HG03066 (cell line): ENCODE measurements around the gene KRT77.
"Not testable (repeated sequence)": the region's sequence is repeated elsewhere in the genome, so short reads cannot be mapped to it uniquely, and the experiment has no call there.

Source experiments
- ATAC-seq: cut with Tn5 transposase; IDR thresholded peaks from one replicate; pipeline ENCODE4 v1.9.1; 2021; ENCODE audit warnings: low read depth; ENCODE audit not compliant: unreplicated experiment

KRT77 gene

GRCh38 chr12:52703424-52703823 is at the start of gene KRT77:
Gene KRT77 (minus strand): TSS chr12:52703524. CDS start chr12:52703434, 90 bp downstream.
- no peak for ATAC-seq

GRCh38 chr12:52752516-52752915 is 49.2 kb upstream of the KRT77 start:
- ATAC-seq = no peak

- ATAC-seq = no peak
Observed at GRCh38 chr12:52751795-52752194, 48.5 kb upstream of the KRT77 start.

- not testable (repeated sequence) for ATAC-seq
Observed at GRCh38 chr12:52750532-52750931, 47.2 kb upstream of the KRT77 start.

- no peak for ATAC-seq
Observed at GRCh38 chr12:52749827-52750226, 46.5 kb upstream of the KRT77 start.

GRCh38 chr12:52748578-52748977 is 45.3 kb upstream of the KRT77 start:
- no peak for ATAC-seq

- no peak for ATAC-seq
Observed at GRCh38 chr12:52745554-52745953, 42.2 kb upstream of the KRT77 start.

GRCh38 chr12:52744493-52745156 is 41.3 kb upstream of the KRT77 start:
- no peak for ATAC-seq

GRCh38 chr12:52742822-52743457 is 39.6 kb upstream of the KRT77 start:
- ATAC-seq = no peak

- no peak for ATAC-seq
Observed at GRCh38 chr12:52742196-52742580, 38.9 kb upstream of the KRT77 start.

GRCh38 chr12:52741375-52742195 is 38.3 kb upstream of the KRT77 start:
- no peak for ATAC-seq

- ATAC-seq = no peak
Observed at GRCh38 chr12:52740584-52740983, 37.3 kb upstream of the KRT77 start.

GRCh38 chr12:52739963-52740362 is 36.6 kb upstream of the KRT77 start:
- no peak for ATAC-seq

GRCh38 chr12:52735816-52736632 is 32.7 kb upstream of the KRT77 start:
- no peak for ATAC-seq

- ATAC-seq = no peak
Observed at GRCh38 chr12:52735106-52735505, 31.8 kb upstream of the KRT77 start.

- no peak for ATAC-seq
Observed at GRCh38 chr12:52730793-52731192, 27.5 kb upstream of the KRT77 start.

GRCh38 chr12:52730383-52730782 is 27.1 kb upstream of the KRT77 start:
- ATAC-seq = no peak

- no peak for ATAC-seq
Observed at GRCh38 chr12:52729147-52729546, 25.8 kb upstream of the KRT77 start.

- ATAC-seq = no peak
Observed at GRCh38 chr12:52728374-52728773, 25.1 kb upstream of the KRT77 start.

GRCh38 chr12:52727037-52727436 is 23.7 kb upstream of the KRT77 start:
- ATAC-seq = no peak

GRCh38 chr12:52726451-52726850 is 23.1 kb upstream of the KRT77 start:
- no peak for ATAC-seq
